HEK293T (cell line): ENCODE measurements around the gene TTYH2.

Experiments used
- TARDBP ChIP-seq: fragments of 450-650 bp; IDR thresholded peaks from 2 replicates; pipeline ENCODE4 v1.6.1; 2016
- TF ChIP-seq, protein P1 (sequence below): fragments of 450-650 bp; IDR thresholded peaks from 2 replicates; pipeline ENCODE4 v1.6.1; 2016

- no peak for TF ChIP-seq TARDBP
- TF ChIP-seq, protein P1, sequence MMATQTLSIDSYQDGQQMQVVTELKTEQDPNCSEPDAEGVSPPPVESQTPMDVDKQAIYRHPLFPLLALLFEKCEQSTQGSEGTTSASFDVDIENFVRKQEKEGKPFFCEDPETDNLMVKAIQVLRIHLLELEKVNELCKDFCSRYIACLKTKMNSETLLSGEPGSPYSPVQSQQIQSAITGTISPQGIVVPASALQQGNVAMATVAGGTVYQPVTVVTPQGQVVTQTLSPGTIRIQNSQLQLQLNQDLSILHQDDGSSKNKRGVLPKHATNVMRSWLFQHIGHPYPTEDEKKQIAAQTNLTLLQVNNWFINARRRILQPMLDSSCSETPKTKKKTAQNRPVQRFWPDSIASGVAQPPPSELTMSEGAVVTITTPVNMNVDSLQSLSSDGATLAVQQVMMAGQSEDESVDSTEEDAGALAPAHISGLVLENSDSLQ = no peak
Measured at GRCh38 chr17:74280093-74280513, 66.7 kb downstream of the TTYH2 start.
